Osteoblast (primary cell): ENCODE measurements around the gene RNFT2. TPM values are rescaled to one million over a fixed set of nuclear protein-coding genes. Genes with fewer than 3 reads are reported as not detected.
"Not testable (repeated sequence)": the region's sequence is repeated elsewhere in the genome, so short reads cannot be mapped to it uniquely, and the experiment has no call there.

ENCODE experiments used
- DNase-seq: peaks from one replicate; pipeline ENCODE4 v3.0.0; 2011; ENCODE audit warnings: low spot score, mixed read lengths; ENCODE audit not compliant: insufficient read length; ENCODE audit errors: missing footprints
- H2AFZ ChIP-seq: 2 replicates; pipeline ENCODE4 v1.6.0; 2011; ENCODE audit warnings: mild to moderate bottlenecking, low read length
- H3K27ac ChIP-seq: 2 replicates; pipeline ENCODE4 v1.5.1; 2011; ENCODE audit warnings: mild to moderate bottlenecking, low read depth, low read length, moderate library complexity
- H3K27me3 ChIP-seq: 2 replicates; pipeline ENCODE4 v1.6.0; 2012; ENCODE audit warnings: mild to moderate bottlenecking, control low read depth, inconsistent platforms, low read length, moderate library complexity; ENCODE audit not compliant: insufficient read depth
- H3K36me3 ChIP-seq: 2 replicates; pipeline ENCODE4 v1.5.1; 2011; ENCODE audit warnings: mild to moderate bottlenecking, low read length, control low read depth, moderate library complexity; ENCODE audit not compliant: insufficient read depth
- H3K4me1 ChIP-seq: 2 replicates; pipeline ENCODE4 v1.5.1; 2011; ENCODE audit warnings: mild to moderate bottlenecking, low read length, control low read depth, moderate library complexity; ENCODE audit not compliant: insufficient read depth
- H3K4me2 ChIP-seq: 2 replicates; pipeline ENCODE4 v1.6.0; 2011; ENCODE audit warnings: mild to moderate bottlenecking, low read length; ENCODE audit not compliant: insufficient read depth
- H3K4me3 ChIP-seq: fragments of 200-600 bp; sonication (generic); 3 replicates; pipeline ENCODE4 v1.5.1; 2012; ENCODE audit warnings: mild to moderate bottlenecking, low read length, inconsistent platforms; ENCODE audit not compliant: insufficient read depth
- H3K79me2 ChIP-seq: 2 replicates; pipeline ENCODE4 v1.6.0; 2012; ENCODE audit warnings: mild to moderate bottlenecking, low read length, control low read depth, inconsistent platforms; ENCODE audit not compliant: insufficient read depth
- H3K9me3 ChIP-seq: 2 replicates; pipeline ENCODE4 v1.5.1; 2011; ENCODE audit warnings: low read depth, low read length, control low read depth
- H4K20me1 ChIP-seq: 2 replicates; pipeline ENCODE4 v1.6.0; 2012; ENCODE audit warnings: mild to moderate bottlenecking, low read length, control low read depth; ENCODE audit not compliant: insufficient read depth
- total RNA-seq: library from RNA; depleted of rRNA; stranded (reverse); fragments of >200 nt; gene quantifications from 2 replicates; pipeline ENCODE4 v1.2.3, GENCODE V29; 2012
- TF ChIP-seq, protein P1 (sequence below): IDR thresholded peaks from 2 replicates; pipeline ENCODE4 v1.5.1; 2011; ENCODE audit warnings: mild to moderate bottlenecking, low read depth, low read length, moderate library complexity; ENCODE audit errors: extremely low read depth

The RNFT2 gene
- total RNA-seq, 1 donor: 3.3 TPM

DNA sequence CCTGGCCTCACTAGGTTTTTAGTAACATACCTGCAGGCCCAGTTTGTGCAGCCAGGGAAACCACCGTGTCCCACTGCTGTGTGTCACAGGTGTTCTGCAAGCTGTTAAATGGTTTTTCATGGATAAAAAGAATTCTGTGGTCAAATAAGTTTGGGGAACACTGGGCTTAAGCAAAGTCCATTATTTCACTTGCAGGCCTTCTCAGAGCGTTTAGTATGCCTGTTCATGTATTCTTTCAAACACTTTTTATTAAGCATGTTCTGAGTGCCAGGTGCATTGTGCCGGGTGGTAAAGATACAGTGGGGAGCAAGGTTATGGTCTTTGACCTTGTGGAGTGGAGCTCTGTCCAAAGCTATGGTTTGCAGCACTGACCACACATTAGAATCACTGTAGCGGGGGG is 7.4 kb downstream of the RNFT2 start:
- DNase-seq: peak; percentile 38
- TF ChIP-seq, protein P1, sequence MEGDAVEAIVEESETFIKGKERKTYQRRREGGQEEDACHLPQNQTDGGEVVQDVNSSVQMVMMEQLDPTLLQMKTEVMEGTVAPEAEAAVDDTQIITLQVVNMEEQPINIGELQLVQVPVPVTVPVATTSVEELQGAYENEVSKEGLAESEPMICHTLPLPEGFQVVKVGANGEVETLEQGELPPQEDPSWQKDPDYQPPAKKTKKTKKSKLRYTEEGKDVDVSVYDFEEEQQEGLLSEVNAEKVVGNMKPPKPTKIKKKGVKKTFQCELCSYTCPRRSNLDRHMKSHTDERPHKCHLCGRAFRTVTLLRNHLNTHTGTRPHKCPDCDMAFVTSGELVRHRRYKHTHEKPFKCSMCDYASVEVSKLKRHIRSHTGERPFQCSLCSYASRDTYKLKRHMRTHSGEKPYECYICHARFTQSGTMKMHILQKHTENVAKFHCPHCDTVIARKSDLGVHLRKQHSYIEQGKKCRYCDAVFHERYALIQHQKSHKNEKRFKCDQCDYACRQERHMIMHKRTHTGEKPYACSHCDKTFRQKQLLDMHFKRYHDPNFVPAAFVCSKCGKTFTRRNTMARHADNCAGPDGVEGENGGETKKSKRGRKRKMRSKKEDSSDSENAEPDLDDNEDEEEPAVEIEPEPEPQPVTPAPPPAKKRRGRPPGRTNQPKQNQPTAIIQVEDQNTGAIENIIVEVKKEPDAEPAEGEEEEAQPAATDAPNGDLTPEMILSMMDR: no peak
- Histone ChIP-seq H3K4me2 (no peak overlapping the region), H3K79me2 (no peaks in the 10 kb centered on the region), H3K27ac (no peak overlapping the region), H3K4me1 (no peaks in the 10 kb centered on the region), H4K20me1 (no peaks in the 10 kb centered on the region), H3K36me3 (no peaks in the 10 kb centered on the region), H2AFZ (no peak overlapping the region), H3K27me3 (no peaks in the 10 kb centered on the region), H3K4me3 (no peak overlapping the region), H3K9me3 (no peaks in the 10 kb centered on the region)

DNA sequence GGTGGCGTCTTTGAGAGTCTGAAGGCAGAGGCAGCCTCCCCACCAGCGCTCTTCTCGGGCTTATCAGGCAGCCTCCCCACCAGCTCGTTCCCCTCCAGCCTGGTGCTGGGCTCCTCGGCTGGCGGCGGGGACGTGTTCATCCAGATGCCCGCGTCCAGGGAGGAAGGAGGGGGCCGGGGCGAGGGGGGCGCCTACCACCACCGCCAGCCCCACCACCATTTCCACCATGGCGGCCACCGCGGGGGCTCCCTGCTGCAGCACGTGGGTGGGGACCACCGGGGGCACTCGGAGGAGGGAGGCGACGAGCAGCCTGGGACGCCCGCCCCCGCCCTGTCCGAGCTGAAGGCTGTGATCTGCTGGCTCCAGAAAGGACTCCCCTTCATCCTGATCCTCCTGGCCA is 11.8 kb downstream of the RNFT2 start:
- no peak for DNase-seq
- no peak overlapping the region for H3K4me2 ChIP-seq
- no peaks in the 10 kb centered on the region for H3K9me3 ChIP-seq
- TF ChIP-seq, protein P1: no peak
- no peak overlapping the region for H3K4me3 ChIP-seq
- no peak overlapping the region for H2AFZ ChIP-seq
- no peaks in the 10 kb centered on the region for H3K27me3 ChIP-seq
- no peaks in the 10 kb centered on the region for H3K79me2 ChIP-seq
- no peaks in the 10 kb centered on the region for H3K36me3 ChIP-seq
- no peak overlapping the region for H3K27ac ChIP-seq
- H4K20me1 ChIP-seq: no peaks in the 10 kb centered on the region
- no peaks in the 10 kb centered on the region for H3K4me1 ChIP-seq

DNA sequence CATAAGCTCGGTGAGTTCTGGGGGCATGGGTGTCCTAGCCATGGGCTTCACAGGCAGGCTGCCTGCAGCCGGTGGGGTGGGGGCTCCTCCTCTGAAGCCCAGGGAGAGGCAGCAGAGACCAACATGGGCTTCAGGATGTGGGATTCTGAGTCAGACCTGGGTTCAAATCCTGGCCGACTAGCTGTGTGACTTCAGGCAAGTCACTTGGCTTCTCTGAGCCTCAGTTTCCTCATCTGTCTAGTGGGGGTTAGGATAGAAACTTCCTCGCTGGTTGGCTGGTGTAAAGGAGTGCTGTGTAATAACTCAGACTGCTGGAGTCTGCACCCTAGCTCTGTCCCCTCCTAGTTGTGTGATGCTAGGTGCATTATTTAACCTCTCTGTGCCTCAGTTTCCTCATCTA is 12.2 kb downstream of the RNFT2 start:
- DNase-seq: no peak
- H2AFZ ChIP-seq: no peak overlapping the region
- no peaks in the 10 kb centered on the region for H3K36me3 ChIP-seq
- H3K9me3 ChIP-seq: no peaks in the 10 kb centered on the region
- H4K20me1 ChIP-seq: no peaks in the 10 kb centered on the region
- TF ChIP-seq, protein P1: no peak
- H3K27me3 ChIP-seq: no peaks in the 10 kb centered on the region
- H3K4me1 ChIP-seq: no peaks in the 10 kb centered on the region
- H3K4me2 ChIP-seq: no peak overlapping the region
- H3K4me3 ChIP-seq: no peak overlapping the region
- no peaks in the 10 kb centered on the region for H3K79me2 ChIP-seq
- no peak overlapping the region for H3K27ac ChIP-seq

GRCh38 chr12:116754097-116754496 is 16.0 kb downstream of the RNFT2 start:
- H3K9me3 ChIP-seq, H3K36me3 ChIP-seq, H3K27ac ChIP-seq, H3K79me2 ChIP-seq, DNase-seq, H4K20me1 ChIP-seq, H3K4me3 ChIP-seq, H2AFZ ChIP-seq, H3K4me1 ChIP-seq, H3K4me2 ChIP-seq, H3K27me3 ChIP-seq: not testable (repeated sequence)

DNA sequence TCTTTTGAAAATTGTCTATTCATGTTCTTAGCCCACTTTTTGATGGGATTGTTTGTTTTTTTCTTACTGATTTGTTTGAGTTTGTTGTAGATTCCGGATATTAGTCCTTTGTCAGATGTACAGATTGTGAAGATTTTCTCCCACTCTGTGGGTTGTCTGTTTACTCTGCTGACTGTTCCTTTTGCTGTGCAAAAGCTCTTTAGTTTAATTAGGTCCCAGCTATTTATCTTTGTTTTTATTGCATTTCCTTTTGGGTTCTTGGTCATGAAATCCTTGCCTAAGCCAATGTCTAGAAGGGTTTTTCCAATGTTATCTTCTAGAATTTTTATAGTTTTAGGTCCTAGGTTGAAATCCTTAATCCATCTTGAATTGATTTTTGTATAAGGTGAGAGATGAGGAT is 16.7 kb downstream of the RNFT2 start:
- not testable (repeated sequence) for H3K27me3 ChIP-seq, H3K9me3 ChIP-seq, H3K36me3 ChIP-seq, H3K27ac ChIP-seq, H3K4me3 ChIP-seq, H3K79me2 ChIP-seq, H4K20me1 ChIP-seq, H3K4me2 ChIP-seq, DNase-seq, H3K4me1 ChIP-seq, H2AFZ ChIP-seq
